ENCODE measurements around the gene NAB2.

Gene NAB2

GRCh38 chr12:57094208-57095160, 5.6 kb downstream of the NAB2 start:
- DNase-seq: no peak

- no peak for DNase-seq
These were observed 6.5 kb downstream of the NAB2 start for GRCh38 chr12:57095440-57095839.

- no peak for DNase-seq
These were observed 7.2 kb downstream of the NAB2 start for GRCh38 chr12:57096099-57096572.

GRCh38 chr12:57096748-57097553, 8.0 kb downstream of the NAB2 start:
- no peak for DNase-seq

- no peak for DNase-seq
These were observed 8.6 kb downstream of the NAB2 start for GRCh38 chr12:57097554-57097835.

GRCh38 chr12:57098546-57098945, 9.6 kb downstream of the NAB2 start:
- DNase-seq: no peak

GRCh38 chr12:57099047-57099714, 10.3 kb downstream of the NAB2 start:
- no peak for DNase-seq

- DNase-seq: no peak
These were observed 10.9 kb downstream of the NAB2 start for GRCh38 chr12:57099766-57100165.

- peak; percentile 77 for DNase-seq
These were observed 13.2 kb downstream of the NAB2 start for GRCh38 chr12:57101892-57102695.

GRCh38 chr12:57103856-57104255, 14.9 kb downstream of the NAB2 start:
- DNase-seq: no peak

- DNase-seq: no peak
These were observed 15.5 kb downstream of the NAB2 start for GRCh38 chr12:57104292-57104910.

GRCh38 chr12:57105011-57105753, 16.3 kb downstream of the NAB2 start:
- no peak for DNase-seq

GRCh38 chr12:57106021-57106708, 17.3 kb downstream of the NAB2 start:
- no peak for DNase-seq

- no peak for DNase-seq
These were observed 18.7 kb downstream of the NAB2 start for GRCh38 chr12:57107456-57108155.

GRCh38 chr12:57109207-57110103, 20.5 kb downstream of the NAB2 start:
- DNase-seq: no peak

GRCh38 chr12:57110104-57111030, 21.5 kb downstream of the NAB2 start:
- peak; percentile 92 for DNase-seq

- DNase-seq: peak; percentile 94
These were observed 22.3 kb downstream of the NAB2 start, which contains the start of gene STAT6 for GRCh38 chr12:57111031-57111734. Gene STAT6, minus strand, starts transcription at chr12:57111362. Its CDS starts 3,084 bp downstream, at chr12:57108278.

Data from MV-4-11 (cell line).